Measurements from ENCODE around the gene SSBP2.
"Not testable (repeated sequence)": the region's sequence is repeated elsewhere in the genome, so short reads cannot be mapped to it uniquely, and the experiment has no call there.

The SSBP2 gene

GRCh38 chr5:81420039-81420667 lies 330.7 kb downstream of the SSBP2 start:
- peak; percentile 81 for DNase-seq

GRCh38 chr5:81418606-81419005 lies 332.3 kb downstream of the SSBP2 start:
- DNase-seq, result no peak

- DNase-seq, result no peak
These were observed 333.8 kb downstream of the SSBP2 start for GRCh38 chr5:81417052-81417451.

GRCh38 chr5:81409896-81410295 lies 341.0 kb downstream of the SSBP2 start:
- DNase-seq, result no peak

GRCh38 chr5:81409361-81409760 lies 341.5 kb downstream of the SSBP2 start:
- DNase-seq, result no peak

- no peak for DNase-seq
These were observed 342.4 kb downstream of the SSBP2 start for GRCh38 chr5:81408496-81408895.

GRCh38 chr5:81407811-81408210 lies 343.1 kb downstream of the SSBP2 start:
- not testable (repeated sequence) for DNase-seq

GRCh38 chr5:81405126-81405891 lies 345.6 kb downstream of the SSBP2 start:
- no peak for DNase-seq

GRCh38 chr5:81402192-81402930 lies 348.5 kb downstream of the SSBP2 start:
- no peak for DNase-seq

GRCh38 chr5:81401266-81401665 lies 349.6 kb downstream of the SSBP2 start:
- DNase-seq, result no peak

- DNase-seq, result peak; percentile 25
These were observed 350.5 kb downstream of the SSBP2 start for GRCh38 chr5:81400375-81400774.

- DNase-seq, result peak; percentile 59
These were observed 352.2 kb downstream of the SSBP2 start for GRCh38 chr5:81398741-81399140.

- no peak for DNase-seq
These were observed 353.7 kb downstream of the SSBP2 start for GRCh38 chr5:81397176-81397575.

- DNase-seq, result no peak
These were observed 355.6 kb downstream of the SSBP2 start for GRCh38 chr5:81395262-81395661.

GRCh38 chr5:81393783-81394718 lies 356.8 kb downstream of the SSBP2 start, which contains the start of gene ACOT12:
ACOT12 (minus strand) TSS chr5:81394134; CDS start chr5:81394114, 20 bp downstream.
- no peak for DNase-seq

- no peak for DNase-seq
These were observed 357.5 kb downstream of the SSBP2 start for GRCh38 chr5:81393430-81393782.

- DNase-seq, result no peak
These were observed 361.9 kb downstream of the SSBP2 start for GRCh38 chr5:81389025-81389424.

GRCh38 chr5:81388169-81388568 lies 362.7 kb downstream of the SSBP2 start:
- DNase-seq, result no peak

- no peak for DNase-seq
These were observed 367.0 kb downstream of the SSBP2 start for GRCh38 chr5:81383867-81384266.

GRCh38 chr5:81371354-81371876 lies 379.5 kb downstream of the SSBP2 start:
- DNase-seq, result no peak

- DNase-seq, result no peak
These were observed 380.0 kb downstream of the SSBP2 start for GRCh38 chr5:81370912-81371311.

- no peak for DNase-seq
These were observed 385.4 kb downstream of the SSBP2 start for GRCh38 chr5:81365541-81365940.
